A673 (cell line): ENCODE measurements around the gene SRD5A3. TPM values are rescaled to one million over a fixed set of nuclear protein-coding genes. Genes with fewer than 3 reads are reported as not detected.

Experiments used
- BruUV-seq: library from RNA; stranded (reverse); fragments of 400-500 nt; replicated peaks from 2 replicates; lab custom pipeline; 2021; lab: Mats Ljungman, UMichigan
- CTCF ChIA-PET: fragments of 300-600 bp; sonication (Branson Sonifier 250); formaldehyde crosslinking; loops from one replicate; lab custom pipeline; 2022; ENCODE audit warnings: antibody characterized with exemption; lab: Charles Lee
- POLR2A ChIA-PET: fragments of 300-600 bp; sonication (Branson Sonifier 250); formaldehyde crosslinking; loops from one replicate; lab custom pipeline; 2022; ENCODE audit warnings: antibody characterized with exemption; ENCODE audit not compliant: low non-redundant PET; lab: Charles Lee
- DNase-seq: peaks from one replicate; pipeline ENCODE4 v3.0.0-alpha.2; 2015; ENCODE audit warnings: low spot score
- H3K27ac ChIP-seq: fragments of 200-600 bp; sonication (generic); 2 replicates; pipeline ENCODE4 v1.5.1; 2016; ENCODE audit warnings: mixed run types, low read depth, mild to moderate bottlenecking, mixed read lengths, antibody characterized with exemption, low read length; ENCODE audit not compliant: poor library complexity, severe bottlenecking
- H3K27me3 ChIP-seq: fragments of 200-600 bp; sonication (generic); replicated peaks from 2 replicates; pipeline ENCODE4 v1.6.1; 2017; ENCODE audit warnings: mixed run types, low read depth, mild to moderate bottlenecking, mixed read lengths, antibody characterized with exemption, low read length; ENCODE audit not compliant: insufficient read depth, poor library complexity
- H3K36me3 ChIP-seq: fragments of 200-600 bp; sonication (generic); 2 replicates; pipeline ENCODE4 v1.6.1; 2016; ENCODE audit warnings: mixed run types, mild to moderate bottlenecking, mixed read lengths, antibody characterized with exemption, low read length; ENCODE audit not compliant: insufficient read depth, poor library complexity, severe bottlenecking
- H3K4me1 ChIP-seq: fragments of 200-600 bp; sonication (generic); 2 replicates; pipeline ENCODE4 v1.6.1; 2017; ENCODE audit warnings: mixed run types, mild to moderate bottlenecking, mixed read lengths, antibody characterized with exemption, low read length; ENCODE audit not compliant: insufficient read depth, poor library complexity, severe bottlenecking
- H3K4me3 ChIP-seq: fragments of 200-600 bp; sonication (generic); 2 replicates; pipeline ENCODE4 v1.5.1; 2016; ENCODE audit warnings: low read depth, mixed run types, mild to moderate bottlenecking, mixed read lengths, low read length; ENCODE audit not compliant: poor library complexity, severe bottlenecking
- H3K9me3 ChIP-seq: fragments of 200-600 bp; sonication (generic); 2 replicates; pipeline ENCODE4 v1.6.1; 2016; ENCODE audit warnings: mixed run types, low read depth, mild to moderate bottlenecking, mixed read lengths, antibody characterized with exemption, low read length; ENCODE audit not compliant: poor library complexity, severe bottlenecking
- CTCF ChIP-seq: fragments of 300-800, 200-600 bp; sonication (generic); conservative IDR thresholded peaks from 2 replicates; pipeline ENCODE4 v1.5.1; 2017; ENCODE audit warnings: low read depth, mild to moderate bottlenecking, antibody characterized with exemption, low read length, moderate library complexity, mixed read lengths
- EZH2 ChIP-seq: fragments of 200-600 bp; sonication (generic); IDR thresholded peaks from 2 replicates; pipeline ENCODE4 v1.6.1; 2017; ENCODE audit warnings: borderline replicate concordance, low read depth, mild to moderate bottlenecking, mixed read lengths, antibody characterized with exemption, low read length; ENCODE audit not compliant: poor library complexity, severe bottlenecking
- intact Hi-C: fragments of 100-400 bp; cut with micrococcal nuclease; formaldehyde crosslinking; loops from one replicate; pipeline ENCODE4 v1.10.0; 2022; ENCODE audit not compliant: unreplicated experiment
- total RNA-seq: library from RNA; stranded (reverse); gene quantifications from 2 replicates; pipeline ENCODE4 v1.2.3, GENCODE V29; 2021

The SRD5A3 gene
- total RNA-seq, 1 experiment from 2014 or later: 48.1 TPM

- H3K9me3 ChIP-seq: no peaks in the 10 kb centered on the region
- no peak overlapping the region for H3K4me3 ChIP-seq
- BruUV-seq: no TSS peak
- intact Hi-C loops: loop anchor here (10.0 kb wide), 1 partner anchor 457 kb away; no protein-coding TSS in a partner anchor
- peaks cover 3% of the 10 kb centered on the region for H3K36me3 ChIP-seq
- H3K4me1 ChIP-seq: peaks cover 7% of the 10 kb centered on the region
- no peak for DNase-seq
- no peak overlapping the region for H3K27ac ChIP-seq
- no peaks in the 10 kb centered on the region for H3K27me3 ChIP-seq
- no peak for TF ChIP-seq EZH2
- TF ChIP-seq CTCF: no peak
- POLR2A ChIA-PET: no interaction called here
- CTCF ChIA-PET: no interaction called here
Observed at GRCh38 chr4:55407764-55408163, 61.7 kb downstream of the SRD5A3 start.

GRCh38 chr4:55409468-55410171 lies 63.6 kb downstream of the SRD5A3 start:
- peaks cover 3% of the 10 kb centered on the region for H3K36me3 ChIP-seq

GRCh38 chr4:55410431-55410830 lies 64.4 kb downstream of the SRD5A3 start:
- no TSS peak for BruUV-seq
- CTCF ChIA-PET: interaction anchor here (0.7 kb wide), 1 partner anchor 11 kb away, joined by 3 read pairs; no protein-coding TSS in a partner anchor

More at GRCh38 chr4:55409468-55410171, 63.6 kb downstream of the SRD5A3 start:
- TF ChIP-seq EZH2 (no peak), CTCF (peak; percentile 58)
- CTCF ChIA-PET: no interaction called here
- POLR2A ChIA-PET: no interaction called here
- no peaks in the 10 kb centered on the region for H3K9me3 ChIP-seq
- peak; percentile 85 for DNase-seq
- intact Hi-C loops: loop anchor here (10.0 kb wide), 1 partner anchor 455 kb away; no protein-coding TSS in a partner anchor
- peaks cover 7% of the 10 kb centered on the region for H3K4me1 ChIP-seq
- H3K4me3 ChIP-seq: peak overlapping the region; percentile 33
- H3K27ac ChIP-seq: peak overlapping the region; percentile 30
- no peaks in the 10 kb centered on the region for H3K27me3 ChIP-seq
- BruUV-seq: no TSS peak

More at GRCh38 chr4:55410431-55410830, 64.4 kb downstream of the SRD5A3 start:
- intact Hi-C loops: no loop called here
- H3K36me3 ChIP-seq: no peaks in the 10 kb centered on the region
- H3K4me1 ChIP-seq: peaks cover 7% of the 10 kb centered on the region
- no peak for TF ChIP-seq CTCF
- TF ChIP-seq EZH2: no peak
- no peaks in the 10 kb centered on the region for H3K27me3 ChIP-seq
- DNase-seq: no peak
- H3K4me3 ChIP-seq: no peak overlapping the region
- H3K9me3 ChIP-seq: no peaks in the 10 kb centered on the region
- POLR2A ChIA-PET: no interaction called here
- H3K27ac ChIP-seq: no peak overlapping the region
